HG03521 (cell line): ENCODE results near the gene LSMEM2.

Experiments used
- ATAC-seq: cut with Tn5 transposase; IDR thresholded peaks from one replicate; pipeline ENCODE4 v1.9.1; 2021; ENCODE audit warnings: mild to moderate bottlenecking, moderate library complexity; ENCODE audit not compliant: unreplicated experiment

LSMEM2 gene

DNA sequence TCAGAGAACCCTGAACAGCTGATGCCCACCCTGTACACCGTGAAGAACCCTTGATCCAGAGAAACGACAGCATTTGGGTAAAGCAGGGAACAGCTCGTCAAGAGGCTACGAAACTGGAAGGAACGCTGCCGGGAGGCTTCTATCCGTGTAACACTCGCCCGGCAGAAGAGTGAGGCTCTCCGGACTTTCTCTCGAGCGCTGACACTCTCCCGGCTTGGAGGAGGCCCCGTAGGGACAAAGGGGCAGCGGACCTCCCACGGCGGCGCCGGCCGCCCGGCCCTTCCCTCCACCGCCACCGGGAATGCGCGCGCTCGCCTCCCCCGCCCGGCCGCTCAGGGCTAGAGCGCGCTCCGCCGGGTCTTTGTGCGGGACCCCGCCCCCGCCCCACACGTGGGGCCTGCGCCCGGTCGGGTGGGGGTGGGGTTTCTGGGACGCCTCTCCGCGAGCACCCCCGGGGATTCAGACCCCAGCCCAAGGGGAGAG lies 42.0 kb downstream of the LSMEM2 start:
- peak; percentile 41 for ATAC-seq

DNA sequence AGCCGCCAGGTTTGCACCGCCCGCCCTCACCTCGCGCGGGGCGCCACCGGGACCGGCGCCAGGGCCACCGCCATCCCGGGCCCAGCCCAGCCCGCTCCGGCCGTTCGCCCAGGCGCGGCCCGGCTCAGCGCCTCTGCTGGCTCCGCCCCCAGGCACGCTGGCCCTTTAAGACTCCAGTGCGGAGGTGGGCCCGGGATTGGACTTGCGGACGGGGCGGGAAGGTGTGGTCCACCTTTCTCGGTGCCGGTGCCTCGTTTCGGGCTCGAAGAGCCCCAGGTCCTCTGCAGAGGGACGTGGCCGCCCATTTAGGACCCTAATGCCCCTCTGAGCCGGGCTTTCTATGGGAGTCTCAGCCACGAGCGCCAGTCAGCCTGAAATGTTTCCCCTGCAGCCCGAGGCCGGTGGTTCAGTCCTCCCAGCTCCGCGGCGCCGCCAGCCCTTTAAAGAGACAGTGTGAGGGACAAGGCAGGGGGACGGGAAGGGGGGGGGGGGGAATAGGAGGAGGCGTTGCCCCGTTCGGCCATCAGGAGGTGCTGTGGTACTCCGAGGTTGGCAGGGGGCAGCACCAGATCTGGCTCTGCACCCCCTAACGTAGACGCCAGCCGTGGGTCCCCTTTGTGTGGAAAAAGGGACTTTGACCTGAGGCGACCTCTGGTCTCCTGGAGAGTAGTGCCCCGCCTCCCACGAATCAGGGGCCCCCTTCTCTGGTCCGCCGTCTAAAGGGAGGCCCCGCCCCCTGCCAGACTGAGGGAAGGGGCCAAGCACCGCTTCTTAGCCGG lies 42.6 kb downstream of the LSMEM2 start:
- peak; percentile 75 for ATAC-seq

DNA sequence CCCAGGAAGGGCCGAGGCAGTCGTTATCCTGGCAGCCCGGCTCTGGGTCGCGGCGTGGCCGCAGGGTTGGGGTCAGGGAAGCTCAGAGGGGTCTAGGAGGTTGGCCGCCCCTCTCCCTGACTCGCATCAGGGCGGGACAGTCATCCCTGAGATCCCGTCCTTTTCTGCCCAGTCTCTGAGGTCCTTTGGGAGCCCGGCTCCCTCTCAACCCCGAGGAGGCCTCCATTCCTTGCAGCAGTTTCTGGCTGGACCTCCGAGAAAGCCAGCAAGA lies 43.2 kb downstream of the LSMEM2 start:
- ATAC-seq, result no peak

DNA sequence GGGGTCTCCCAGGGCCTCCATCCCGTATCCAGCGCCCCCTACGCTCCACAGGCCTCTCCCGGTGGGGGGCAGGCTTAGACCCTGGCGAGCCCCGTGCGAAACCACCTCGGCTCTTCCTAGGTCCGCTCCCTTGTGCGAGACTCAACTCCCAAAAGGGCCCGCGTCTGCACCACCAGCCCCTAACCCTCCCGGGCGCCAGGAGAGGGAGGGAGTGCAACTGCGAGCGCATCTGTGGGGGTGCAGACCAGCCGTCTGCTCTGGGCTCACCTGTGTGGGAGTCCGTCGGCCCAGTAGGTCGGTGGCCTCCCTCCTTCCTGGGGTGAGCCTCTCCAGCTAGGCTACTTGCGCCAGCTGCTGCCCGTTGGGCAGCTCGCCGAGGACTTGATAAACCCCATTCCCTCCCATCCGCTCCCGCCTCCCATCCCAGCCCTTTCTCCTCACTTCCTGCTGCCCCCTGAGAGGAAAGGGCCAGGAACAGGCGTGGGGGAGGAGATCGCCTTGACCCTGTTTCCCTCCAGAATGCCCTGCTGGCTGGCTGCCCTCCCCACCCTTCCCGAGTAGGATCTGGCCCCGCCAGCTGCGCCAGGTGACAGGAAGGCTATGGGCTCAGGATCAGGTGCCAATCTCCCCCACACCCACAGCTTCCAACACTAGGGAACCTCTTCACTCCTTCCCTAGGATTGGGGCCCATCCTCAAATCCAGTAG lies 43.7 kb downstream of the LSMEM2 start, which contains the start of gene HYAL2:
Gene HYAL2 (minus strand): TSS at position 360 of the 706 bp plus-strand sequence. CDS start 2,256 bp downstream, outside the sequence.
- ATAC-seq, result no peak

DNA sequence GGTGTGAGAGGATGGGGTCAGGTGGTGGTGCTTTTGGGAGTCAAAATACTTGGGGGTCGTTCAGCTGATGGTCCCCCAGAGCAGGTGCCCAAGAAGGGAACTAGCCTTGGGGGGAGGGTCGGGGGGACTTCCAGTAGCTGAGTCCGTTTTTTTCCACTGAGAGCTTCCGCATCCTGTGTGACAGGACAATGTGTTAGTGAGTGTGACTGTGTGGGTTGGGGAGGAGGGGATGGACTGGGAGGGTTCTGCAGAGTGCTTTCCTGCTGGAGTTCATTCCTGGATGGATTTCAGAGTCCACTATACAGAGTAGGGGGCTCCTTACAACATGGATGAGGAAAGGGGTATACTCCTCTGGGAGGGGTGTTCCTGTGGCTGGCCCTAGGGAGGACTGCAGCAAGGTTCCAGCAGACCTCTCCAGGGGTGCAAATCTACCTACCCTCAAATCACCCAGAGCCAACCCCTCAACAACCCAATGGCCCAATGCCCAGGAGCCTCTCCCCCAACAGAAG lies 44.3 kb downstream of the LSMEM2 start:
- ATAC-seq, result no peak

DNA sequence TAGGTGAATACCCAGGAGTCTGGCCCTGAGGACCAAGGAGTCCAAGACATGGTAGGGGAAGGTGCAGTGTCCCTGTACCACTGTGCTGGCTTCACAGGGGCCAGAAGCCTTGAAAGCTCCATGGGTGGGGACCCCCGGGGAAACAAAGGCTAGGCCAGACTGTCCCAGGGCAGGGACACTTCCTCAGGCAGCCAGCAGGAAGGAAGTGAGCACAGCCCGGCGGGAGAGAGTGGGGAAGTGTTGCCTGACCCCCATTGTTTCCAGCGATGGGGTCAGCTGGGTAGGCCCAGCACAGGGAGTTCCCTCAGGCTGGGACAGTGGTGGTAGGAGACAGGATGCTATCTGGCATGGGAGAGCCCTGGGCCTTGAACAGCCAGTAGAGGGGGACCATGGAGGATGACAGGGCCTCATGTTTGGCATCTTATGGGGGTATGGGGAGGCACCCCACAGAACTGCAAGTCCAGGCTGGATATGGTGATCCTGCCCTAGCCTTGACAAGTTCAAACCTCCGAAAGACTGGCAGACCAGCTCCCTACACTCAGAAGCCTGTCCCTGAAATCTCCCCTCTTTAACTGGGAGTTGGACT lies 44.8 kb downstream of the LSMEM2 start:
- ATAC-seq, result no peak

DNA sequence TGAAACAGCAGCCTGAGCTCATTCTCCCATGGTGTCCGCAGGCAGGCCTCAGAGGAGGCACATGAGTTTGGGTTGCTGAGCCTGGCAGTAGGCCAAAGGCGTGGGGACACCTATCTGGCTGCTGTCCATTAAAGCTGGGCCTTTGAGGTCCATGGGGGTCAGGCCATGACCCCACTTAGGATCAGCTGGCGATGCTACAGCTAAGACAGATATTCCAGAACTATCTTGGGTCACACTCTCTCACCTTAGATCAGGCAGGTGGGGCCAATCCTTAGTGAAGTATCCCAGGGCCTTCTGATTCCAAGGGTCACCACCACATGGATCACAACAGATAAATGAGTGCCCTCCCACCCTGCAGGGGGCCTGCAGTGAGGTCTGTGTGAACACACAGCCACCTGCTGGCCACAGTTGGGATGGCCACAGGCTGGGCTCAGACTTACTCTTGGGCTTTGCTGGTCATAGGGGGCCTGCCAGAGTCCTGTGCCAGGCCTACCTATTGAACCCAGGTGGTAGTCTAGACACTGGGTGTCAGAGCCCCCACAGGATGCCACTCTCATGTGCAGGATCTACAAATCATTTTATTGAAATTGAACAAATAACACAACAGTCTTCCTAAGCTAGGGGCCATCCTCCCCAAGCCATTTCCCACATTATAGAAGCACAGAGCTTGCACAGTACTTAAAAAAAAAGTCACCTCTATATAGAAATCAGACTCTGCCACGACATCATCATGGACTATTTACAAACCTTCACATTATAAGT lies 45.6 kb downstream of the LSMEM2 start:
- no peak for ATAC-seq

DNA sequence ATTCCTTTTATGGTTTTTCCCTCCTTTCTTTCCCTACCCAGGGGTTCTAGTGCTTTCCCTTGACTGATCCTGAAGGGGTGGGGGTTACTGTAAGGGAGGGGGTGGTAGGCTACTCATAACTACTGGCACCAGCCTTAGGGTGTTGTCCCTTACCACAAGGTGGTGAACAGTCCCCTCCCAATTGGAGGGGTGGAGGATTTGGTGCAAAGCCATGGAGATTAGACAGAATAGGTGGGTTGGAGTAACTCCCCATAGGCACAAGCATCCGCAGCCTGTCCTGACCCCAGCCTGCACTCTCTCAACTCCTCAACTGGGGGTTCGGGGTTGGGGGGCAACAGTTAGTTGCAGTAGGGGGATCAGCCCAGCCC lies 46.2 kb downstream of the LSMEM2 start:
- no peak for ATAC-seq

DNA sequence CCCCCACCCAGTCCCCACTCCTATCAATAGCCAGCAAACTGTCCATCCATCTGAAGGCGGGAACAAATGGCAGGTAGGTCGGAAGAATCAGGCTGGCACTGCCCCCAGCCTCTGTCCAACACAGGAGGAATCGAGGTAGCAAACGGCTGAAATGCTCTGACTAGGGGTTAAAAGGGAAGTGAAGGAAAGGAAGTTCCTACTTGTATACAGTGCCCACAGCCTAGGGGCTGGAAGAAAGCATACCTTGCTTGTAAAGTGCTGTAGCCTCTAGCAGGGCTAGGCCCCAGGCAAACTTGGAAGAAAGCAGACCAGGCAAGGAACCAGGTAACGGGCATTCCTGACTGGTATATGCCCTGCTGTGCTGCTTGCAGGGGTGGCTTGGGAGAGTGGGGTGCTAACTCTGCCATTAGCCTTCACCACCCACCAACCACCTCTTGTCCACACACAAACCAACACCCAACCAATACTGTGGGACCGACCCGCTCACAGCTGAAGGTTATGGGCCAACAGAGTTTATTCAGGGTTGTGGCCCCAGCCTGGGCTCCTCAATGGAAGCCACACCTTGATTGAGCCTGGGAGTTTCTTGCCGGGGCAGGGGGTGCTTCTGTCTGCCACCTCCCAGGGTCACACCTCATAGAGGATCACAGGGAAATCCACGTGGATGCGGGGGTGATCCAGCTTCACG lies 46.8 kb downstream of the LSMEM2 start:
- ATAC-seq, result no peak

DNA sequence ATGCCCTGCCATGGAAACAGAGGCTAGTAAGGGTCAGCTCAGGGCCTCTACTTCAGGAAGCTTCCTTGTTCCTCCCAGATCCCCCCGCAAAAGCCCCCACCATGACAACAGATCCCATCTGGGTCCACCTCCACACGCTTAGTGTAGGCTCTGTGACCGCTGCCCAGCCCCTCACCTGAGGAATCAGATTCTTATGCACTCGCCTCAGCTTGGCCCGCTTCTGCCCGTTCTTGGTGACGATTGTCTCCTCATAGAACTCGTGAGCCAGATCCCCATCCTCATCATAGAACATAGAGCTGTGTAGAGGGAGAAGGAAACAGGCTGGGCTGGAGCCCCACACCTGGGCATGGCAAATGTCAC lies 47.3 kb downstream of the LSMEM2 start:
- no peak for ATAC-seq

DNA sequence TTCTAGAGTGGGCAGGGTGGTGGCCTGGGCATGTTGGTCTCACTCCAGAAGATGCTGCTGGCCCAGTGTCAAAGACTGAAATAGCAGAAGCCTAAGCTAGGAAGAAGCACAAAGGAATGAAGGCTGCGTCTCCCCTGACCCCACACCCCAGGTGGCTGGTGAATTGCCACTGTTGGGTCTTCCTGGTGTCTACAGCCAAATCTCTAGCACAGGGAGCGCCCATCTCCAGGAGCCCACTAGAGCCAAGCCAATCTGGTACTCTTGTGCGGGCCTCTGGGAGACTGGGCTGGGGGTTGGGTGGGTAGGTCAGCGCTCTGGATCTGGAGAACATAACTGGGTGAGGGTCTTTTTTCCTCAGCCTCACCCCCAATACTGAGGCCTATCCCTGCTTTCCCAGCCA lies 48.2 kb downstream of the LSMEM2 start:
- ATAC-seq, result no peak

DNA sequence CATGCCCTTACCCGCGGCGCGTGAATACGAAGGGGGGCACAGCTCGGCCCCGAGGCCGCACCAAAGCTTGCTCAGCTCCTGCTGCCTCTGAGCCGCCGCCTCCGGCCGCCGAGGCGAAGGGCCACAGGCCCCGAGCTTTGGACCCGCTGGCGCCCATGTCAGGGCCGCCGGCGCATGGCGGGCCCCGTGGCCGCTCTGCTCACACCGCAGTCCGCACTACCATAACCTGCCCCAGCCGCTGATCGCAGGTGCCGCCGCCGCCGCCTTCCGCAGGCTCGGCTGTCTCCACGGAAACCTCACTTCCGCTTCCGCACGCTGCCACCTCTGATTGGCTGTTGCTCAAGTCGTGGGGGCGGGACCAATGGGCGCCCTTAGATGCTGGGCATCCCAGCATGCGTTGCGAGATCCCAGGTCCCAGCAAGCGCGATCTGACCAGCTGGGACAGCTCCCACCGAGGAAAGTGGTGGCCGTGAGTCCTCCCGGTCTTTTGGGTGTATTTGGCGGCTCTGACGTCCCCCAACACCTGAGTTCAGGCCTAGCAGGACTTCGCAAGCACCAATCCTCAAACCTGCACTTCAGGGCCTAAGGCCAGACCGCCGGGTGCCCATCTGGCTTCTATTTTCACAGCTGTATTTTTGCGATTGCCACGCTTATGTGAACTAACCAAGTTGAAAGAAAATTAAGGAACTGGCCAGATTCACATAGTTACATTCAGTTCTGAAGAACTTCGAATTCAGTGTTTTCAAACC lies 49.2 kb downstream of the LSMEM2 start, which contains the start of gene TUSC2:
Gene TUSC2 (minus strand): TSS at position 281 of the 749 bp plus-strand sequence. CDS start 124 bp downstream, at position 157.
- peak; percentile 78 for ATAC-seq

DNA sequence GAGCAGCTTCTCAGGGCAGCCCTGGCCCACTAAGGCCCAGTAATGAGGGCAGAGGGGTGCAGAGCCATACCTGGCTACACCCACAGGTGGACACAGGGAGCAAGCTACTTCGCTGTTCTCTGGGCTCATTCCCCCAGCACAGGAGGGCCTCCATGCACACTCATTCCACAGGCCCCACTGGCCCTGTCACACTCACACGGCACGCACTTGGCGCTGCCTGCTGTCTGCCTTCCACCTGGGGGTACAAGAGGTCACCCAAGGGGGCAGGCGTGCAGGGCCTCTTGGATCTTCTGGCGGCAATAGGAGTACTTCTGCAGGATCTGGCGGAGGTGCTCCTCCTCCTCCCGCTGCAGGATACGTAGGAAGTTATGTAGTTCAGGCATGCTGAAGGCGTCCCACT lies 51.4 kb downstream of the LSMEM2 start:
- no peak for ATAC-seq

DNA sequence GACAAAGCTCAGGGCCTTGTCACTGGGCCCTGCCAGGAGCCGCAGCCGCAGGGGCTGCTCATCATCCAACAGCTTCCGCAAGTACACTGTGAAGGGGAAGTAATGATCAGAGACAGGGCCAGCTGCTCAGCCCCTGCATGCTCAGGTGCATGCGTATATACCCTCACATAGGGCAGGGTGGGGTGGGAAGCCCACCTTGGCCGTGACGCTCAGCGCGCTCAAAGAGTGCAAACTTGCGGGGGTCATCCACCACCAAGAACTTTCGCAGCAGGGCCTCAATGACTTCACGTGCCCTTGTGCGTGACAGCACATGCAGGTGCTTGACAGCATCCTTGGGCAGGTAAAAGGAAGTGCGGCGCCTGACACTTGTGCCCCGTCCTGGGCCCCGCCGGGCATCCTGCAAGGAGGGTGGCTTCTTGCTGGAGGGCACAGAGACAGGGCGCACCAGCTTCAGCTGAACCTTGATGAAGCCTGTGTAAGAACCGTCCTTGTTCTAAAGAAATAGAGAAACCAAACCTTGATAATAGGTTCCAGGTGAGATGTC lies 52.5 kb downstream of the LSMEM2 start:
- no peak for ATAC-seq

DNA sequence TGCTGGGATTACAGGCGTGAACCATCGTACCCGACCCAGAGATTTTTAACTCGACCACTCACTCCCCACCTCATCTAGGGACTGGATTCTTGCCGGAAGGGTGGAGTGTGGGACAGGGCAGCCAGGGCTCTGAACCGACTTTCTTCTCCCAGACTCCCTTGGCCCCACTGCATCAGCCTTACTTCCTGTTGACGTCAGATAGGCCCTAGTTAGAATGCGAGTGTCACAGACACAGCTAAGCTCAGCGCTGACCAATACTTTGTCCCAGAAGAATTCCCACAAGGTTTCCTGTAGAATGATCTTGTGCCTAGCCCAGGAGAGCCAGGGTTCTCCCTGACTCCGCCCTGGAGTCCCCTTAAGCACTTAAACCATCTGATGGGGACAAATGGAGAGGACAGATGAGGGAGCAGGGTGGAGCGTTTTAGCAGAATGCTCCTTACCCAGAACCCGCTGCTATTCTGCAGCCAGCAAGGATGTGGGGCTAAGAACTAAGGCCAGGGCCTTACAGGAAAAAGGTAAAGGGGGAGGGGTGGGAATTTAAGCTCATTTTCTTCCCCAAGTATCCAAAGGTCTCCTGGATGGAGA lies 54.9 kb downstream of the LSMEM2 start:
- no peak for ATAC-seq

DNA sequence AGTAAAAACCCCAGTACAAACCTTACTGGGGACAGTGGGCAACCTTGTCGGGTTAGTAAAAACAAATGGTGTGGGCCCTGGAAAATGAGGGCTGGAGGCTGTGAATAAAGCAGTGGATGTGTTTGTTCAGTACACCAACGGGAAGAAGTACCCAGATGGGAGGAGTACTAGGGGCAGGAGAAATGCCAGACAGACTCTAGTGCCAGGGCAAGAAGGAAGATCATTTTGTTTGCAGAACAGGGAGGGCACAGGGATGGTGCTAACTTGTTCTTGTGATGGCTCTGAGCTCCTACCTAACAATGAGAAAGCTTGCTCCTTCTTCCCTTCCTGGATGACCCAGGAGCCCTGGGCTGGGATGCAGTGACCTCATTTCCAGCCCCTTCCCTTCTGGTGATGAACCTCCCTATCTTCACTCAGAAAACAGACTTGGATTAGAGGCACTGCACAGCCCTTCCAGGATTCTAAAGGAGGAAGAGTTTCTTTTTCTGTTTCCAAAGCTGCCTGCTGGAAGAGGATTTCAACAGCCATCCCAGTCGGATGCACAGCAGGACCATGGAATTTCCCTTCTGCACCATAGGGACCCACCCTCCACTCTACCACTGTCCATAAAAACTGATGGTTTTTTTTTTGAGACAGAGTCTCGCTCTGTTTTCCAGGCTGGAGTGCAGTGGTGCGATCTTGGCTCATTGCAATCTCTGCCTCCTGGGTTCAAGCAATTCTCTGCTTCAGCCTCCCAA lies 55.6 kb downstream of the LSMEM2 start:
- ATAC-seq, result no peak

DNA sequence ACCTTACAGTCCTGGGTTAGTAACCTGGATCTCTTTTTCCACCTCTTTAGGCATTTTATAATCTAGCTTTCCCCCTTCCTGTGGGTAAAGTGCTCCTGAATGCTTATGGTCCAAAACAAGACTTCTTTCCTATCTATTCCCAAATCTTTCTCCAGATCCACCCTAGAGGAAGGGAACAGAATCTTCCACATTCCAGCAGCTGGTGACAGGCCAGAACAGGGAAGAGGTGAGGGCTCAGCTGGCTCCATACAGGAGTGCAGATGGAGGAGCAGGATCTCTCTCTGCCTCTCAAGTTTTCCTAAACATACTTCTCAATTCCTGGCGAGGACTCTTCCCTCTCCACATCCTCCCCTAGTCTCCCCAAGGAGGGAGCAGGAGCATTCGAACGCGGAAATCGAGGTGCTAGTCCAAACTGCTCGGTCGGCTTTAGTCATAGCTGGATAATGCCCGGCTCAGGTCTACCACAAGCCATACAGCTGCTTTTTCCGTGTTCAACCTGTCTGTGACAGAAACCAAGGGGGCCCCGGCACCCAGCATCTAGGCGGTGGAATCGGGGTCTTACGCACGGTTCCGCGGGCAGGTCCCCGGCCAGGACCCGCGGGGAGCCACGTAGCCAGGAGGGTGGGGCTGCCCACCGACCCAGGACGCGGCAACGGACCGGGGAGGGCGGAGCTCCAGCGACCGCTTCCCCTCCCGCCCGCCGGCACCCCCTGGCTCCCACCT lies 57.7 kb downstream of the LSMEM2 start:
- peak; percentile 29 for ATAC-seq
